GM18868 (cell line): Measurements from ENCODE around the gene FAU.
A peak's percentile ranks its signal among the peaks of the same experiment; 100 is the strongest.
"Not testable (repeated sequence)": the region's sequence is repeated elsewhere in the genome, so short reads cannot be mapped to it uniquely, and the experiment has no call there.

Experiments used
- ATAC-seq: cut with Tn5 transposase; IDR thresholded peaks from one replicate; pipeline ENCODE4 v1.9.1; 2021; ENCODE audit warnings: mild to moderate bottlenecking, moderate library complexity; ENCODE audit not compliant: unreplicated experiment

Gene FAU

GRCh38 chr11:65124480-65125196 lies 2.7 kb upstream of the FAU start:
- no peak for ATAC-seq

DNA sequence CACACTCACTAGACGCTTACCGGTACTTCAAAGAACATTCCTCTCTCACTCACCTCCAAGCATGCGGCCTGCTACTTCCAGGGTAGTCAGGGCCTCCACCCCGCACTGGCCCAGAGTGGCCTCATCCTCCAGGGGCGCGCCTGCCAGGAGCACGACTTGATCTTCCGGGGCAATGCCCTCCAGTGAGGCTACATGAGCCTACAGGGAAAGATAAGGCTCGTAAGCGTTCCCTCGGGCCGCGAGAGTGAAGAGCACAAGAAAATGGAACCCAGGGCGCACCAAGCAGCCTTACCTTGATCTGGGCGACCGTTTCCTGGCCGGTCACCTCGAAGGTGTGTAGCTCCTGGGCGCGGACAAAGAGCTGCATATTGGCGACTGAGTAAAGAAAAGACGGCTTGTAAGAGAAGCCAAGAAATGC lies 478 bp downstream of the FAU start:
- ATAC-seq = no peak

GRCh38 chr11:65120831-65121230 lies 1.1 kb downstream of the FAU start:
- ATAC-seq = no peak

DNA sequence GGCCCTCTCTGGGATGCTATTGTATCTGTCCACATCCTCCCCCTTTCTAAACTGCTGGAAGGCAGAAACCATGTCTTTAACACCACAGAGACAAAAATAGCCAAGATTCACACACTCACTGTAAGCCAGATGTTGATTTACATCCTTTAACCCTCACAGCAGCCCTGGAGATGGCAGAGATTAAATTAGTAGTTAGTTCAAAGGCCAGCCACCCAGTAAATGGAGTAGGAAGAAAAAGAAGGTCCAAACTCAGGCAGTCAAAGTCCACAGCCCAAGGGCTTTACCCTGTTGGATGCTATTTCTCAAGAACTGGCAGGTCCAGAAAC lies 2.3 kb downstream of the FAU start:
- ATAC-seq = no peak

DNA sequence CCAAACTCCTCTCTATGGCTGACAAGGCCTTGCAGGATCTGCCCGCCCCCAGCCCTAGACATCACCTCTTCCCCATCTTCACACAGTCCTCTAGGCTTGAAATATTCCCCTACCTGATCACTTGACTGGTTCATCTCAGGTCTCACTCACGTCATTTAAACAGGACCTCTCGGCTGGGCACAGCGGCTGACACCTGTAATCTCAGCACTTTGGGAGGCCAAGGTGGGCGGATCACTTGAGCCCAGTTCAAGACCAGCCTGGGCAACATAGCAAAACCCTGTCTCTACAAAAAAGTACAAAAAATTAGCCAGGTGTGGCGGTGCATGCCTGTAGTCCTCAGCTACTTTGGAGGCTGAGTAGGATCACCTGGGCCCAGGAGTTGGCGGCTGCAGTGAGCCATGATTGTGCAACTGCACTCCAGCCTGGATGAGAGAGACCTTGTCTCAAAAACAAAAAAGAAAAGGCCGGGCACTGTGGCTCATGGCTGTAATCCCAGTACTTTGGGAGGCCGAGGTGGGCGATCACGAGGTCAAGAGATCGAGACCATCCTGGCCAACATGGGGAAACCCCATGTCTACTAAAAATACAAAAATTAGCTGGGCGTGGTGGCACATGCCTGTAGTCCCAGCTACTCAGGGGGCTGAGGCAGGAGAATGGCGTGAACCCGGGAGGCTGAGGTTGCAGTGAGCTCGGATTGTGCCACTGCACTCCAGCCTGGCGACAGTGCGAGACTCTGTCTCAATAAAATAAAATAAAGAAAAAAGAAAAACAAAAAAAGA lies 2.9 kb downstream of the FAU start:
- not testable (repeated sequence) for ATAC-seq

DNA sequence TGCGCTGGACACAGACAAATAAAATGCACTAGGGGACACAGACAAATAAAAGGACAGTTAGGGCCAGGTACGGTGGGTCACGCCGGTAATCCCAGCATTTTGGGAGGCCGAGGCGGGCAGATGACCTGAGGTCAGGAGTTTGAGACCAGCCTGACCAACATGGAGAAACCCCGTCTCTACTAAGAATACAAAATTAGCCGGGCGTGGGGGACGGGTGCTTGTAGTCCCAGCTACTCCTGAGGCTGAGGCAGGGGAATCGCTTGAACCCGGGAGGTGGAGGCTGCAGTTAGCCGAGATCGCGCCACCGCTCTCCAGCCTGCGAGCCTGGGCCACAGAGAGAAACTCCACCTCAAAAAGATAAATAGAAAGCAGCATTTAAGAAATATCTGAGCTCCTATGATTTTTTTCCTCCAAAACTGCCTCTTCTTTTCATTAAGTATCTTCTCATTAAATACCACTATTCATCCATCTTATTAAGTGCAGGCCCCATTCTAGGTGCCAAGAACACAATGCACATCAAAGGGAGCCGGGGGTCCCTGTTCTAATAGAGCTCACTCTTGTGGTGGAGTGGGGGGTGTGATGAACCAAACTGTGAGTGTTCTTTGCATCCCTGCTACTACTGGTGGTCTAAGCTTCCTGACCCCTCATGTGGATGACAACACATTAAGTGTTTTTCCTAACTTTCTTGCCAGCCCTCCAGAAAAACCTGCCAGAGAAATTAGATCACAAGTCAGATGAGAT lies 3.7 kb downstream of the FAU start:
- no peak for ATAC-seq

DNA sequence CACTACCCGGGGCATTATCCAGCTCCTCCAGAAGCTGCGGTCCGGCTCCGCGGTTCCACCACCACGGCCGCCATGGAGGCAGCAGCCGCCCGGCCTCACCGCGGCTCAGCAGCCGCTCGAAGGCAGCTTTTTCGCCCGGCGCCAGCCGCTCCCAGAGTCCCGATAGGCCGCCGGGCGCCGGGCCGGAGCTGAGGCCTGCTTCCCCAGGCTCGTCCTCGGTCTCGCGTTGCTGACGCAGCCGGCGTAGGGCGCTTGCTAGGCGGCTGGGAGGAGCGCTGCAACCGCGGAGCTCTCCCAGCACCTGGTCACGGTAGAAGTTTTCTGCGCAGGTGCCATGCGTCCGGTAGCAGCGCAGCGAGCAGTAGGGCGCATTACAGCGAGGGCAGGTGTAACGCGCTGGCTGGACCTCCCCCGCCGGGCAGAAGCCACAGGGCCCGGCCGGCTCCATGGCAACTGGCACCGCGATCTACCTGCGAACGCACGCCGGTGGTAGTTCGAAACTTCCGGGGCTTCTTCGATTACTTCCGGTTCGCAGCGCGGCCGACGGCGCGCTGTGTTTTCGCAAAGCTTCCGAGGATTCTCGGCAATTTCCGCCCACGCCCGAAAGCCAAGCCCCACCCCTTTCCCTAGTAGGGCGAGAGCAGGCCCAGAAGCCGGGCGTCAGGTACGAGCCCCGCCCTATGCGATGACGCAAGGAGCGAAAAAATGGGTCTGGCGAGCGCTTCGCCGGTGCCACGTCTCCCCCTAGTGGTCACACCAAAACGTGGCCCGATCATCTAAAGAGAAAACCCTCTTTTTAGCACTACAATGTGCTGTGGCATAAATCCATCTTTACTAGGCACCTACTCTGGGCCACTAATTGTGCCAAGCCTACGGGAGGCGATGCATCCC lies 4.5 kb downstream of the FAU start, which contains the start of gene ZNHIT2:
Gene ZNHIT2, minus strand, starts transcription at position 496 of the 891 bp plus-strand sequence. Its CDS starts 48 bp downstream, at position 448.
- ATAC-seq = peak; percentile 56

GRCh38 chr11:65116370-65117205 lies 5.3 kb downstream of the FAU start:
- no peak for ATAC-seq

DNA sequence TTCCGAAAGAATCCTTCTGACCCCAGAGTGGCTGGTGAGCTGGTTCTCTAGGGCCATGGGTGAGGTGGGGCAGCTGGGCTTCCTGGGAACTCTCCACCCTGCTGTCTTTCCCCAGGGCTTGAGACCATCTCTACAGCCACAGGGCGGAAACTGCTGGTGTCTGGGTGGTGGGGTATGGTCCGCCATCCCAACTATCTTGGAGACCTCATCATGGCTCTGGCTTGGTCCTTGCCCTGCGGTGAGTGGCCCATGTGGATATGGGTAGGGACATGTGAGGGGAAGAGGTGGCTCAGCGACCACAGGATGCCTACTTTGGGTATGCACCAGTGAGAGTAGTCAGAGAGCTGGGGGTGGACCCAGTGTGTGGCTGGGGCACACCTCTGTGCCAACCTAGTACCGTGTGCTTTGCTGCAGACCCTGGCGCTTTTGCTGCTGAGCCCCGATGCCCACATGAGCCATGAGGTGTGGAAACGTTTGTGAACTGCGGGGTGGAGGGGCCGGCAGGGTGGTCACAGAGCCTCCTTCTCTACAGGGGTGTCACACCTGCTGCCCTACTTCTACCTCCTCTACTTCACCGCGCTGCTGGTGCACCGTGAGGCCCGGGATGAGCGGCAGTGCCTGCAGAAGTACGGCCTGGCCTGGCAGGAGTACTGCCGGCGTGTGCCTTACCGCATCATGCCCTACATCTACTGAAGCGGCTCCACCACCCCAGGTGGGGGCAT lies 6.4 kb downstream of the FAU start:
- ATAC-seq = no peak

- ATAC-seq = no peak
These were observed 7.3 kb downstream of the FAU start for GRCh38 chr11:65114538-65115171.

DNA sequence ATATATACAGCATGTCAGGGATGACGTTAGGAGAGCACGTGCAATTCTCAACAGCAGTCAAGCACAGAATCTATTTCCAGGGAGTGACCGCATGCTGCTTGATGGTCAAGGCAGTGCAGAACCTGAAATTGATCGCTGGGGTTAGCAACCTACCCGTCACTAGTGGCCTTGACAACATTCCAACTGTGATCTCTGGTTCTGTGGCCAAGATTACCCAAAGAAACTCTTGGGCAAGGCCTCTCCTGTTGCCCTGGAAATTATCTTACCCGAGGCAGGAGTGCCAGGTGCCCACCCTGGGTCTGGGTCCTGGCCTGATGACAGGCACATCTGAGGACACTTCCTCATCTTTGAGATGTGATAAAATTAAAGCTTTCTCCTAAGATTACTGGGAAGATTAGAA lies 8.1 kb downstream of the FAU start:
- no peak for ATAC-seq

DNA sequence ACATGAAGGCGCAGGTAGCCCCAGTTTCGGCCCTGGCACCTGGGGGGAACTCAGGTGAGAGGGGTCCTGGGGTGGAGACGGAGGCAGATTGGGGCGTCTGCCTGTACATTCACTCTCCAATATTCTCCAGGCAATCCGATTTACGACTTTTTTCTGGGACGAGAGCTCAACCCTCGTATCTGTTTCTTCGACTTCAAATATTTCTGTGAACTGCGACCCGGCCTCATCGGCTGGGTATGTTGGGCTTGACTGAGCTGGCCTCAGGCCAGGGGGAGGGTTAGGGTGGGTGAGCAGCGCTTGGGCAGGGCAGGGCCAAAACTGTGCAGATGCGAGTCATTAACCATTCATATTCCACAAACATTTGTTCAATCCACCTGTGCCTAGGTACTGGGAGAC lies 8.6 kb downstream of the FAU start:
- no peak for ATAC-seq

- ATAC-seq = peak; percentile 30
These were observed 9.2 kb downstream of the FAU start for GRCh38 chr11:65112546-65113360.

GRCh38 chr11:65111744-65112545 lies 10.0 kb downstream of the FAU start, which contains the start of gene TM7SF2:
Gene TM7SF2 (plus strand): TSS chr11:65111872. CDS start chr11:65112016, 144 bp downstream.
- peak; percentile 64 for ATAC-seq

DNA sequence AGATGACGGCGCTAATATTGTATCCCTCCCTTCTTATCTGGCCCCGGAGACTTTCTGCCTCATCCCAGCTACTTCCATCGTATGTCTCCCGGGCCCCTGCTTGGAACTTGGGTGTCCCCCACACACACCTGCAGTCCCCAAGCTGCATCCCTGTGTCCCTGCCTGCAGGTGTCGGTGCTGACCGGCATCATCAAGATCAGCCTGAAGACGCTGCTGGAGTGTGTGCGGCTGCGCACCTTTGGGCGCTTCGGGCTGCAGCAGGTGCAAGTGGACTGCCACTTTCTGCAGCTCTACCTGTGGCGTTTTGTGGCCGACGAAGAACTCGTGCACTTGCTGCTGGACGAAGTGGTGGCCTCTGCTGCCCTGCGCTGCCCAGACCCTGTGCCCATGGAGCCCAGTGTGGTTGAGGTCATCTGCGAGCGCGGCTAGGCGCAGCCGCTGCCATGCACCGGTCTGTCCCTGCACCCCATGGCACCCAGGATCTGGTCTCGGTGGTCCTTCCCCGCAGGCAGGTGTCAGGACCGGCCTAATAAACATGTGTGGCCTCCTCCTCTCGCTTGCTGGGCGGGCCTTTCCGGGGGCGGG lies 10.7 kb downstream of the FAU start:
- no peak for ATAC-seq

DNA sequence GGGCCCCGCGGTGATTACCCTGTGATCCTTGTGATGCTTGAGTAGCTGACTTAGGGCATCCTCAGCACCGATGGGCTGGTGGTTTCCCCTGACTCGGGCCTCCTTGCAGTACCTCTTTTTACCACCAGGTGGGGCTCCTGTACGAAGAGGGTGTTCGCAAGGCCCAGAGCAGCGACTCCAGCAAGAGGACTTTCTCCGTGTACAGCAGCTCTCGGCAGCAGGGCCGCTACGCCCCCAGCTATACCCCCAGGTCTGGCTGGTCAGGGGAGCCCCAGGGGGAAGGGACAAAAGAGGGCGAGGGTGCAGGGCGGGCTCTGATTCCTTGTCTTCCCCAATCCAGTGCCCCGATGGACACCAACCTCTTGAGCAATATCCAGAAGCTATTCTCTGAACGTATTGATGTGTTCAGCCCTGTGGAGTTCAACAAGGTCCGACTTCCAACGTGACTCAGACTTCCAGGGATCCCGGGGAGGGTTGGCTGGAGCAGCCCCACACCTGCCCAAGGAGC lies 11.5 kb downstream of the FAU start:
- no peak for ATAC-seq
